Pancreas (tissue), 10 donors: ENCODE measurements around the gene SYNCRIP. TPM values are rescaled to one million over a fixed set of nuclear protein-coding genes. Genes with fewer than 3 reads are reported as not detected.

Source experiments
- ATAC-seq, 4 donors: fragments of 200-7000 bp; cut with Tn5 transposase; one replicate each; pipeline versions ENCODE4 v1.8.0 to v1.9.1; 2020; ENCODE audit warnings: mild to moderate bottlenecking in 4 of 4, moderate library complexity in 4 of 4
- DNase-seq, 6 donors: peaks; one replicate each; pipeline ENCODE4 v3.0.0-alpha.2; 2020
- FAIRE-seq: peaks from 2 replicates; lab custom pipeline; 2012; peaks lifted over from hg19 to GRCh38; lab: Jason Lieb, UNC
- H3K27ac ChIP-seq, 4 donors: fragments of 200-600 bp; sonication (generic); 1 replicate in 3 of 4; 2 replicates in 1 of 4; pipeline versions ENCODE4 v1.5.0 to v1.8.0; 2020
- H3K27me3 ChIP-seq, 4 donors: fragments of 200-600 bp; one replicate each; pipeline ENCODE4 v1.8.0; 2021
- H3K36me3 ChIP-seq, 3 donors: fragments of 200-600 bp; sonication (generic) in 1 of 3; one replicate each; pipeline versions ENCODE4 v1.5.0 to v1.8.0; 2020 to 2021
- H3K4me1 ChIP-seq, 3 donors: fragments of 200-600 bp; one replicate each; pipeline ENCODE4 v1.8.0; 2021
- H3K4me3 ChIP-seq, 4 donors: fragments of 200-600 bp; sonication (generic) in 2 of 4; one replicate each; pipeline versions ENCODE4 v1.5.0 to v1.8.0; 2020 to 2021
- H3K9me3 ChIP-seq, 4 donors: fragments of 200-600 bp; one replicate each; pipeline ENCODE4 v1.8.0; 2021
- CTCF ChIP-seq, 4 donors: fragments of 200-600 bp; sonication (generic) in 3 of 4; IDR thresholded peaks; one replicate each; pipeline versions ENCODE4 v1.5.0 to v1.8.0; 2021; ENCODE audit warnings: antibody characterized with exemption in 4 of 4
- WGBS, 2 donors: extraction: QIAGEN DNeasy Blood & Tissue Kit; methylation state at CpG; one replicate each; pipeline ENCODE4 v1.1.7; 2013; 5-methylcytosine and 5-hydroxymethylcytosine counted together
- intact Hi-C, 3 donors: fragments of 100-400 bp; cut with DNase I; formaldehyde crosslinking; loops; one replicate each; pipeline versions ENCODE4 v1.11.1 to v1.14.2; 2022
- polyA plus RNA-seq, 2 donors: library from polyadenylated mRNA; stranded (reverse); fragments of 200-250 nt; gene quantifications; one replicate each; pipeline ENCODE4 v1.2.3, GENCODE V29; 2013
- total RNA-seq, 6 donors: library from RNA; stranded (reverse); fragmentation: NEBNext Ultra II Directional in 4 of 6; extraction: Animal tissue kit (Norgen Biotek cat#: 25700) in 4 of 6; gene quantifications; one replicate each; pipeline versions ENCODE4 v1.2.1 to v1.2.4, GENCODE V29; 2021 to 2023
- donor health status: healthy with polysubstance abuse.
- donor health status: DM: no; HTN: no; CAD: no; lungs with moderate emphysema.
- donor health status: DM: no; HTN: no; CAD: no.
- donor health status: control.
- donor health status: control.
- donor health status: Bipolar disorder and iron deficiency.
- donor health status: DM: yes; HTN: yes; CAD: no.
- donor health status: DM: no; HTN: no; CAD: no.
- donor health status: DM: no; HTN: no; CAD: no.
- donor health status: DM: yes; HTN: yes; CAD: no.

SYNCRIP gene
- total and polyA plus RNA-seq, 8 donors: 14.6 to 48.9 (median 34.9) TPM

- H3K27ac ChIP-seq: peak overlapping the region in 3 of 4 donors; percentile 26 to 63 (median 40)
- TF ChIP-seq CTCF (IDR thresholded peaks at IDR 0.05): no peak
- DNase-seq (peak in 4 of 6 donors; percentile 48 to 63 (median 55)), ATAC-seq (peak; percentile 97 to 99 (median 98)), FAIRE-seq (no peak)
- no peaks in the 10 kb centered on the region for H3K36me3 ChIP-seq
- no peaks in the 10 kb centered on the region for H3K9me3 ChIP-seq
- no peaks in the 10 kb centered on the region for H3K27me3 ChIP-seq
- intact Hi-C loops: no loop called here
- H3K4me3 ChIP-seq: no peak overlapping the region
- WGBS, 2 donors: 72 to 76% methylated on average over 5 of the region's 5 CpGs
- peaks cover 26 to 31% (median 26%) of the 10 kb centered on the region in 3 donors for H3K4me1 ChIP-seq
Measured at GRCh38 chr6:85580118-85580877, 62.4 kb downstream of the SYNCRIP start.

- Histone ChIP-seq H3K36me3 (no peaks in the 10 kb centered on the region), H3K4me1 (peaks cover 26 to 38% (median 33%) of the 10 kb centered on the region in 3 donors), H3K9me3 (no peaks in the 10 kb centered on the region), H3K27ac (no peak overlapping the region), H3K4me3 (no peak overlapping the region), H3K27me3 (no peaks in the 10 kb centered on the region)
- TF ChIP-seq CTCF (IDR thresholded peaks at IDR 0.05): no peak
- DNase-seq (no peak), FAIRE-seq (no peak), ATAC-seq (peak in 1 of 4 donors; percentile 13)
- intact Hi-C loops: no loop called here
- WGBS, 2 donors: 72 to 77% methylated on average over 4 of the region's 4 CpGs
Measured at GRCh38 chr6:85579581-85579980, 63.1 kb downstream of the SYNCRIP start.

- H3K27me3 ChIP-seq: no peaks in the 10 kb centered on the region
- no peak for DNase-seq
- no peak for TF ChIP-seq CTCF (IDR thresholded peaks at IDR 0.05)
- WGBS, 2 donors: 85 to 91% methylated on average over 2 of the region's 2 CpGs
- no peak for ATAC-seq
- FAIRE-seq: no peak
- intact Hi-C loops: no loop called here
- peaks cover 26 to 42% (median 38%) of the 10 kb centered on the region in 3 donors for H3K4me1 ChIP-seq
- no peaks in the 10 kb centered on the region for H3K36me3 ChIP-seq
- H3K27ac ChIP-seq: no peak overlapping the region
- H3K4me3 ChIP-seq: no peak overlapping the region
- H3K9me3 ChIP-seq: no peaks in the 10 kb centered on the region
Measured at GRCh38 chr6:85576476-85576875, 66.2 kb downstream of the SYNCRIP start.

- ATAC-seq: peak; percentile 58 to 82 (median 78)
- H3K36me3 ChIP-seq: no peaks in the 10 kb centered on the region
- no peak overlapping the region for H3K4me3 ChIP-seq
- intact Hi-C loops: no loop called here
- H3K4me1 ChIP-seq: peaks cover 12 to 30% (median 27%) of the 10 kb centered on the region in 3 donors
- no peaks in the 10 kb centered on the region for H3K9me3 ChIP-seq
- TF ChIP-seq CTCF (IDR thresholded peaks at IDR 0.05): no peak
- H3K27me3 ChIP-seq: no peaks in the 10 kb centered on the region
- DNase-seq: no peak
- no peak overlapping the region for H3K27ac ChIP-seq
- FAIRE-seq: no peak
Measured at GRCh38 chr6:85574932-85575598, 67.6 kb downstream of the SYNCRIP start.

- peaks cover 0 to 11% (median 2%) of the 10 kb centered on the region in 3 donors for H3K4me1 ChIP-seq
Measured at GRCh38 chr6:85569323-85569722, 73.4 kb downstream of the SYNCRIP start.

More at GRCh38 chr6:85569323-85569722, 73.4 kb downstream of the SYNCRIP start:
- Histone ChIP-seq H3K27me3 (no peaks in the 10 kb centered on the region), H3K9me3 (no peaks in the 10 kb centered on the region), H3K27ac (no peak overlapping the region), H3K4me3 (no peak overlapping the region), H3K36me3 (peaks cover 0 to 6% (median 0%) of the 10 kb centered on the region in 3 donors)
- no peak for TF ChIP-seq CTCF (IDR thresholded peaks at IDR 0.05)
- ATAC-seq (no peak), DNase-seq (no peak), FAIRE-seq (no peak)
- intact Hi-C loops: no loop called here
